SK-N-SH treated with all-trans-retinoic acid at 6 μM for 48 hours (cell line): ENCODE data around the gene INSR.

ENCODE experiments used
- ESRRG ChIP-seq: fragments of 250-450 bp; sonication (Bioruptor Pico); IDR thresholded peaks from 2 replicates; pipeline ENCODE4 v1.6.1; 2021; ENCODE audit warnings: mild to moderate bottlenecking
- ISL1 ChIP-seq: fragments of 250-450 bp; sonication (Bioruptor Pico); IDR thresholded peaks from 2 replicates; pipeline ENCODE4 v2.1.2; 2022; ENCODE audit warnings: mild to moderate bottlenecking, moderate library complexity
- OSR1 ChIP-seq: fragments of 250-450 bp; sonication (Bioruptor Pico); IDR thresholded peaks from 2 replicates; pipeline ENCODE4 v1.8.0; 2022; ENCODE audit warnings: moderate library complexity, mild to moderate bottlenecking, inconsistent platforms
- PPARA ChIP-seq: fragments of 250-450 bp; sonication (Bioruptor Pico); IDR thresholded peaks from 2 replicates; pipeline ENCODE4 v1.5.0; 2020; ENCODE audit warnings: mild to moderate bottlenecking, borderline replicate concordance
- TOX ChIP-seq: fragments of 250-450 bp; sonication (Bioruptor Pico); IDR thresholded peaks from 2 replicates; pipeline ENCODE4 v1.8.0; 2021; ENCODE audit warnings: mild to moderate bottlenecking, moderate library complexity, borderline replicate concordance
- ZC3H10 ChIP-seq: fragments of 250-450 bp; sonication (Bioruptor Pico); IDR thresholded peaks from 2 replicates; pipeline ENCODE4 v1.5.1; 2021; ENCODE audit warnings: mild to moderate bottlenecking, moderate library complexity
- TF ChIP-seq, protein P1 (sequence below): fragments of 250-450 bp; sonication (Bioruptor Pico); IDR thresholded peaks from 2 replicates; pipeline ENCODE4 v1.8.0; 2020; ENCODE audit warnings: mild to moderate bottlenecking, moderate library complexity, borderline replicate concordance

DNA sequence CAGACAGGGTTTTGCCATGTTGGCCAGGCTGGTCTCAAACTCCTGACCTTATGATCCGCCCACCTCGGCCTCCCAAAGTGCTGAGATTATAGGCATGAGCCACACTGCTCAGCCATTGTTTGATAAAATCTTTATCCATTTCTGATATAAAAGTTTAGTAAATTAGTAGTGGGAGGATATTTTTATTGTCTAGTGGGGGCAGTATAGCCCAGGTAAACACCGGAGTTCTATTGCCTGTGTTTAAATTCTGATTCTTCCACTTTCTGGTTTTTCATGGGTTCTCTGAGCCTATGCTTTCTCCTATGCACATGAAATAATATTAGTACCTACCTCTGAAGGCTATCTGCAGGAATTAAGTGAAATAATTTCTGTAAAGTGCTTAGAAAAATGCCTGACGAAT lies 34.4 kb upstream of the INSR start:
- TF ChIP-seq ISL1 (CRISPR knock-in tag) (no peak), OSR1 (no peak), ESRRG (CRISPR knock-in tag) (no peak), ZC3H10 (CRISPR knock-in tag) (no peak), TOX (CRISPR knock-in tag) (no peak), PPARA (CRISPR knock-in tag) (no peak)
- TF ChIP-seq, protein P1, sequence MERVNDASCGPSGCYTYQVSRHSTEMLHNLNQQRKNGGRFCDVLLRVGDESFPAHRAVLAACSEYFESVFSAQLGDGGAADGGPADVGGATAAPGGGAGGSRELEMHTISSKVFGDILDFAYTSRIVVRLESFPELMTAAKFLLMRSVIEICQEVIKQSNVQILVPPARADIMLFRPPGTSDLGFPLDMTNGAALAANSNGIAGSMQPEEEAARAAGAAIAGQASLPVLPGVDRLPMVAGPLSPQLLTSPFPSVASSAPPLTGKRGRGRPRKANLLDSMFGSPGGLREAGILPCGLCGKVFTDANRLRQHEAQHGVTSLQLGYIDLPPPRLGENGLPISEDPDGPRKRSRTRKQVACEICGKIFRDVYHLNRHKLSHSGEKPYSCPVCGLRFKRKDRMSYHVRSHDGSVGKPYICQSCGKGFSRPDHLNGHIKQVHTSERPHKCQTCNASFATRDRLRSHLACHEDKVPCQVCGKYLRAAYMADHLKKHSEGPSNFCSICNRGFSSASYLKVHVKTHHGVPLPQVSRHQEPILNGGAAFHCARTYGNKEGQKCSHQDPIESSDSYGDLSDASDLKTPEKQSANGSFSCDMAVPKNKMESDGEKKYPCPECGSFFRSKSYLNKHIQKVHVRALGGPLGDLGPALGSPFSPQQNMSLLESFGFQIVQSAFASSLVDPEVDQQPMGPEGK (CRISPR knock-in tag): no peak
